Stimulated activated CD4-positive, alpha-beta T cell treated with anti-CD3 and anti-CD28 coated beads, Interleukin-12 subunit alpha, Interleukin-12 subunit beta, amount 100 ng/mL, for 4 hours (primary cell): ENCODE data around the gene CD82.
A peak's percentile ranks its signal among the peaks of the same experiment; 100 is the strongest.
"Not testable (repeated sequence)": the region's sequence is repeated elsewhere in the genome, so short reads cannot be mapped to it uniquely, and the experiment has no call there.

Experiments used
- DNase-seq: peaks from one replicate; pipeline ENCODE4 v3.0.0-alpha.2; 2020

Gene CD82

DNA sequence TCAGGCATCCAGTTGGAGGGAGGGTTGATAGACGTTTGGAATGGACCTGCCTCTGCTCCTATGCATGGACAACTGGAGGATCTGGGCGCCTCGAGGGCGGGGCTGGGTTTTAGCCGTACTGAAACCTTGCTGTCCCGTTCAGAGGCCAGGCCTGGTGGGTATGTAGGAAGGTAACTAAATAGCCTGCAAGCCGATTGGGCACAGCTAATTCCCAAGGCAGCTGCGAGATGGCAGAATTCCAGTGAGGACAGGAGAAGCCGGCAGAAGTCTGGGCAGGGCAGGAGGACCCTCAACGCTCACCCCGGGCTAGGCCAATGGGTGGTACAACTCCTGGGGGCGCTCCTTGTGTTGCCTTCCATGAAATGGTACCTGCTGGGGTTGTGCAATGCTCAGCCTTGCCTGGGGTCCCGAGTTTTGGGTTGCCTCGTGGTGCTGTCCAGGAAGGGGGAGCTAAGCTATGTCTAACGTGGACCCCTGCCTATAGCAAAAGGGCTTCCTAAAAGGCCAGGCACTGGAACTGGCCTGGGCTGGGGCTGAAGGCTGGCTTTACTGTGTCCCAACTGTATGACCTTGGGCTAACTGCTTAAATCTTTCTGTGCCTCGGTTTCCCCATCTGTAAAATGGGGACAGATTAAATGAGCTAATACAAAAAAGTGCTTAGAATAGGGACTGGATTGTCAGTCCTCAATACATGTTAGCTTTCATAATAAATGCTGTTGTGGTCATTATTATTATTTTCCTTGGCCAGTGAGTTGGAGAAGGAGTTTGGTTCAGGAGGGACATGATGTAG, 30.1 kb upstream of the CD82 start:
- DNase-seq, result no peak

DNA sequence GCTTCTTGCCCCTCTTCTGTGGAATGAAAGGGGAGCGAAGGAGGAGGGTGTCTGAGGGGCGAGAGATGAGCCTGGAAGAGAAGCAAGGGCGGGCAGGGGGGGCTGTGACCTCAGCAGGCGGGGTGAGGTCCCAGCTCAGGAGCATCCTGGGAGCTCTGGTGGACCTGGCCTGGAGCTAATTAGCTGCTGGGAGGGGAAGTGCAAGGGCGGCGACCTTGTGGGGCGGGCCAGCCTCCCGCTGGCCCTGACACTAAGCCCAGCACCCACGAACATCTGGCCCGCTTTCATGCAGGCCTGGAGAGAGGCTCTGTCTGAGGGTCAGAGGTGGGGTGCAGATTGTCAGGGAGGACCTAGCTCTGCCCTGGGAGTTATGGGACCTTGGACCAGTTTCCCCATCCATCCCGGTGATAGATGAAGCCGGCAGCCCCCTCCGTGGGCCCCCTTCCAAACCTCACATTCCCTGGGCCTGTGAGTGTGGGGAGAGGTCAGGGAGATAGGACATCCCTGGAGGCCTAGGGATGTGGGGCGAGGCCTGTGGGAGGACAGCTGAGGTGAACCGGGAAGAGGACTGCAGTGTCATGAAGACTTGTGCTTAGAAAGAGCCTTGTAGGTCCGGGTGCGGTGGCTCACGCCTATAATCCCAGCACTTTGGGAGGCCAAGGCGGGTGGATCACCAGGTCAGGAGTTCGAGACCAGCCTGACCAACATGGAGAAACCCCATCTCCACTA, 28.5 kb upstream of the CD82 start:
- DNase-seq, result no peak

DNA sequence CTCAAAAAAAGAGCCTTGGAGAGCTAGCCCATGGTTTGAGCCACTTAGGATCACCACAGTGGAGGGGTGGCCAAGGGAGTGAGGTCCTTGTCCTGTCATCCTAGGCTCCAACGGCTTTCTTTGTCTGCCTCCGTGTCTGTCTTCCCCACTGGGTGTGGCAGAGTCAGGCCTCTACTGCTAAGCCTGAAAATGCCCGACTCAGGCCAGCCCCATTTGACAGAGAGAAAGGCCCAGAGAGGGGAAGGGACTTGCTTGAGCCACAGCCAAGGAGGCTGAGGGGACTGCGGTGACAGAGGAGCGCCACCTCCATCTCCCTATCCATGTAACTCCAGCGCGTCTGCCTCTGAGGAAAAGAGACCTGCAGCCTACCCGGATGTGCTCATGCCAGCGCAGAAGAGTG, 27.8 kb upstream of the CD82 start:
- DNase-seq, result no peak

DNA sequence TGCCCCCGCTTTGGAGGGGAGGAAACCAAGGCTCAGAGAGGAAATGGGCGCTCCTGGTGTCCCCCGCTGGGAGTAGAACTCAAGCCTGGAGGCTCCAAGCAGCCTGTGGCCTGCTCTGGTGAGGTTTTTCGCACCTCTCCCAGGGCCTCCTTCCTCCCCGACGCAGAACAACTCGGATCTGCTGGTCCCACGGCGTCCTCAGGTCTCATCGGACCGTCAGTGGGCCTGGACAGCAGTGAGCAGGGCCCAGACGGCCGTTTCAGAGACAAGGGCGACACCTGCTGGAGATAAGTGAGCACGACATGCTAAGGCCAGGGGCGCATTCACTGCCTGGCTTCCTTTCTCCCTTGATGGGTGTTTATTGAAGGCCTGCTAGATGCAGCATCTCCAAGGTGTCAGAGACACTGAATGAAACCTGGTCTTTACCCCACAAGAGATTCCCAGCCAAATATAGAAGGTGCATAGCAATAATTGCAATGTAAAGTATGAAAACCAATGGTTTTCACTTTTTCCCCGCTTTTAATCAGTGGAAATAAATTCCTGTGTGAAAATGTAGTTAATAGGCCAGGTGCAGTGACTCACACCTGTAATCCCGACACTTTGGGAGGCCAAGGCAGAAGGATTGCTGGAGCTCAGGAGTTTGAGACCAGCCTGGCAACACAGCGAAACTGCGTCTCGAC, 26.9 kb upstream of the CD82 start:
- DNase-seq, result peak; percentile 68

DNA sequence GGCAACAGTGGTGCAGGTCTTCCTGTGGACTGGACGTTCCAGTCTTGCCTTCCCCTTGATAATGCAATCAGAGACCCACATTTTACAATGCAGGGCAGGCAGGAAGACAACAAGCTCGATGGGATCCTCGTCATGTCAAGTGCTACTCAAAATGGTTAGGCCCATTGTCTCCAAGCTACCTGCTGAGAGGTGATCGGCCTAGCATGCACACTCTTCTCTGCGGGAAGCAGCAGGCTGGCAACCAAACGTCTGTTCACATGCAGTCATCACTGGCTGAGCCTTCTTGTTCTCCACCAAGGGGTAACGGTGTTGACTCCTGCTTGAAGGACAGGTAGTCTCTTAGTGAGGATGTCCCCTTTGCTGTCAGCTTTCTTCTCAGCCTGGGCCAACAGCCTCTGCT, 25.5 kb upstream of the CD82 start:
- no peak for DNase-seq

DNA sequence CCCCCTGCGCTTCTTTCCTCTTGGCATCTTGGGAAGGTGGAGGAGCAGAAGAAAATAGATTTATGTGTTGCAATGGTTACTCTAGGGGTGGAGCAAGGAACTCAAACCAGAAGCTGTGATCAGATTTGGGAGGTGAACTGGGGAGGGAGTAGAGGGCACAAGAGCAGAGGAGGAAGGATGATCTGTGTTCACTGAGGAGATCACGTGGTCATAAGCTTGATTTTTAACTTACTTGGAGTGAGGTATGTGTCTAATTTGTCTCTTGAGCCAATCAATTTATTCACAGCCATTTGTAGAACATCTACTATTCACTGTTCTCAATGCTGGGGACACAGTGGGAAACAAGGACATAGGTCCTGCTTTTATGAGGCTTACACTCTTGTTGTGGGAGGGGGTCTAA, 24.8 kb upstream of the CD82 start:
- no peak for DNase-seq

DNA sequence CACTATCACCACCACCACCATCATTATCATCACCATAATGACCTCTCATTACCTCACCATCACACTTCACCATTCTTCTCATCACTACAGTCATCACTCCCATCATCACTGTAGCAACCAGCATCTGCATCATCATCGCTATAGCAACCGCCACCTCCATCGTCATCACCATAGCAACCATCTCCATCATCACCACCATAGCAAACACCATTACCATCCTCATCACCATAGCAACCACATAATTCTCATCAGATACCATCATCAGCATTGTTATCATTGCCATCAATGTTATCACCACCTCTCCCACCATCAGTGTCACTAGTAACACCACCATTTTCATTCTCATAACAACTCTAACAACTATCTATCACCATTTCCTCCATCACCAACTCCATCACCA, 23.1 kb upstream of the CD82 start:
- DNase-seq, result no peak

DNA sequence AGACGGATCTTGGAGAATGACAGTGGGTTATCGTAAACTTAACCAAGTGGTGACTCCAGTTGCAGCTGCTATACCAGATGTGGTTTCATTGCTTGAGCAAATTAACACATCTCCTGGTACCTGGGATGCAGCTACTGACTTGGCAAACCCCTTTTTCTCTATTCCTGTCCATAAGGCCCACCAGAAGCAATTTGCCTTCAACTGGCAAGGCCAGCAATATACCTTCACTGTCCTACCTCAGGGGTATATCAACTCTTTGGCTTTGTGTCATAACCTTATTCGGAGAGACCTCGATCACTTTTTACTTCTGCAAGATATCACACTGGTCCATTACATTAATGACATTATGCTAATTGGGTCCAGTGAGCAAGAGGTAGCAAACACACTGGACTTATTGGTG, 18.5 kb upstream of the CD82 start:
- DNase-seq, result not testable (repeated sequence)

DNA sequence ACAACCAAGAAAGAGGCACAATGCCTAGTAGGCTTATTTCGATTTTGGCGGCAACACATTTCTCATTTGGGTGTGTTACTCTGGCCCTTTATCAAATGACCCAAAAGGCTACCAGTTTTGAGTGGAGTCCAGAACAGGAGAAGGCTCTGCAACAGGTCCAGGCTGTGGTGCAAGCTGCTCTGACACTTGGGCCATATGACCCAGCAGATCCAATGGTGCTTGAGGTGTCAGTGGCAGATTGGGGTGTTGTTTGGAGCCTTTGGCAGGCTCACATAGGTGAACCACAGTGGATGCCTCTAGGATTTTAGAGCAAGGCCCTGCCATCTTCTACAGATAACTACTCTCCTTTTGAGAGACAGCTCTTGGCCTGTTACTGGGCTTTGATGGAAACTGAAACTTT, 17.9 kb upstream of the CD82 start:
- not testable (repeated sequence) for DNase-seq

DNA sequence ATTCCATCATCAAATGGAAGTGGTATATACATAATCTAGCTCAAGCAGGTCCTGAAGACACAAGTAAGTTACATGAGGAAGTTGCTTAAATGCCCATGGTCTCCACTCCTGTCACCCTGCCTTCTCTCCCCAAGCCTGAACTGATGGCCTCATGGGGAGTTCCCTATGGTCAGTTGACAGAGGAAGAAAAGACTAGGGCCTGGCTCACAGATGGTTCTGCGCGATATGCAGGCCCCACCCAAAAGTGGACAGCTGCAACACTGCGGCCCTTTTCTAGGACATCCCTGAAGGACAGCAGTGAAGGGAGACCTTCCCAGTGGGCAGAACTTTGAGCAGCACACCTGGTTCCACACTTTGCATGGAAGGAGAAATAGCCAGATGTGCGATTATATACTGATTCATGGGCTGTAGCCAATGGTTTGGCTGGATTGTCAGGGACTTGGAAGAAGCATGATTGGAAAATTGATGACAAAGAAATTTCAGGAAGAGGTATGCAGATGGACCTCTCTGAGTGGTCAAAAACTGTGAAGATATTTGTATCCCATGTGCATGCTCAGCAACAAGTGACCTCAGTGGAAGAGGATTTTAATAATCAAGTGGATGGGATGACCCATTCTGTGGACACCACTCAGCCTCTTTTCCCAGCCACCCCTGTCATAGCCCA, 17.3 kb upstream of the CD82 start:
- no peak for DNase-seq

DNA sequence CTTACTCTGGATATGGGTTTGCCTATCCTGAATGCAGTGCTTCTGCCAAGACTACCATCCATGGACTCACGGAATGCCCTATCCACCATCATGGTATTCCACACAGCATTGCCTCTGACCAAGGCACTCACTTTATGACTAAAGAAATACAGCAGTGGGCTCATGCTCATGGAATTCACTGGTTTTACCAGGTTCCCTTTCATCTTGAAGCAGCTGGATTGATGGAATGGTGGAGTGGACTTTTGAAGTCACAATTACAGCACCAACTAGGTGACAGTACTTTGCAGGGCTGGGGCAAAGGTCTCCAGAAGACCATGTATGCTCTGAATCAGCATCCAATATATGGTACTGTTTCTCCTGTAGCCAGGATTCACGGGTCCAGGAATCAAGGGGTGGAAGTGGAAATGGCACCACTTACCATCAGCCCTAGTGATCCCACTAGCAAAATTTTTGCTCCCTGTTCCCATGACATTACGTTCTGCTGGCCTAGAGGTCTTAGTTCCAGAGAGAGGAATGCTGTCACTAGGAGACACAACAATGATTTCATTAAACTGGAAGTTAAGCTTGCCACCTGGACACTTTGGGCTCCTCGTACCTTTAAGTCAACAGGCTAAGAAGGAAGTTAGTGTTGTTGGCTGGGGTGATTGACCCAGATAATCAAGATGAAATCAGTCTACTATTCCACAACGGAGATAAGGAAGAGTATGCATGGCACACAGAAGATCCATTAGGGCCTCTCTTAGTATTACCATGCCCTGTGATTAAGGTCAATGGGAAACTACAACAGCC, 16.3 kb upstream of the CD82 start:
- not testable (repeated sequence) for DNase-seq

DNA sequence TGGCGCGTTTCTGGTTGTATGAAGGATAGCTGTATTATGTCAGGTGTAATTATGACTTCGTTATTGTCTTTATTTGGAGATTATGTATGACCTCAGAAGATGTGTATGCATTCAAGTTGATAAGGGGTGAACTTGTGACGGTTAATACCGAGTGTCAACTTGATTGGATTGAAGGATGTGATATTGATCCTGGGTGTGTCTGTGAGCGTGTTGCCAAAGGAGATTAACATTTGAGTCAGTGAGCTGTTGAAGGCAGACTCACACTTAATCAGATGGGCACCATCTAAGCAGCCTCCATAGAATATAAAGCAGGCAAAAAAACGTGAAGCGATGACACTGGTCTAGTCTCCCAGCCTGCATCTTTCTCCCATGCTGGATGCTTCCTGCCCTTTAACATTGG, 15.3 kb upstream of the CD82 start:
- DNase-seq, result no peak

DNA sequence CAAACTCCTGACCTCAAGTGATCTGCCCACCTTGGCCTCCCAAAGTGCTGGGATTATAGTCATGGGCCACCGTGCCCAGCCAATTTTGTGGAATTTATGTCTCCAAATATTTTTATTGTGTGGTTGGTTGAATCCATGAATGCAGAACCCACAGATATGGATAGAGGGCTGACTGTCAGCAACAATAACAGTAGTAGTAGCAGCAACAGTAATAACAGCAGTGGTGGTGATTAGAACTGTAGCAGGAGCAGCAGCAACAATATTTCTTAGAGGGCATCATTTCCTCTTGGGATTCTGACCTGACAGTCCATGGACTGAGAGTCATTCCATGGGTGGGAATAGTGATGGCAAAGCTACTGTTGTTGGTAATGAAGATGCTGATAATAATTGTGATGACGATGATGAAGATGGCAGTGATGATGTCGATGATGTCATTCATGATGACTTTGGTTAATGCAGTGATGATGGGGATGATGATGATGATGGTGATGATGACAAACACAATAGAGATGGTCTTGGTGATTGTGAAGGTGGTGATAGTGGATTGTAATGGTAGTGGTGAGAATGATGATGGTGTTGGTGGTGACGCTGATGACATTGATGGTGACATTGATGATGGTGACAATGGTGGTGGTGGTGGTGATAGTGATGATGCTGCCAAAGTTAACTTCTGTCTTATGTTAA, 13.9 kb upstream of the CD82 start:
- no peak for DNase-seq

DNA sequence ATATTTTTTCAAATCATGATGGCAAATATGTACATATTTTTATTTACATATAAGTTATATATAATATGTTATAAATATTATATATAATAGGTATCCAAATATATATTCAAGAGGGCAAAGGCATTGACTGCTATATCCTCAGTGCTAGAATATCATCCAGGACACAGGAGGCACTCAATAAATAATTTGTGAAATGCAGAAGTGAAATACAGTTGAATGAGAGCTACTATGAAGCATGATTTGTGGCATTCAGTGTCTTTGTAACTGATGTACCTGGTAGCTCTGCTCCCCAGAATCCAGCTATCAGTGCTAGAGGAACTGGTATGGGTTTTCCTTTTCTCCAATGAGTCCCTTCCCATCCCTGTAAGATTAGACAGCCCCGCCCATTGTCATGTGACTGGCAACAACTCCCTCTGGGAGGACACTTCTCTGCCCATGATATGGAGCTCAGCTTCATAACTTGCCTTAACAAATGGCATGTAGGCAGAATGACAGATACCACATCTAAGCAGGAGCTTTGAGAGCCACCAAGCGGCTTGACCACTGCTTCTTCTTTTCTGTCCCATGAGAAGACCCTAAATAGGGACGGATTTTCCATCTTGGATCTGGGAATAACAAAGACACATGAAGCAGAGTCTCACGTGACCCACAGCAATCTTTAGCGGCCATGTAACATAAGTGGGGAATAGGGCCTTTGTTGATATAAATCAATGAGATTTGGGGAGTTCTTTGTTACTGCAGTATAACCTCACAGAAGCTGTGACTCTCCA, 10.2 kb upstream of the CD82 start:
- DNase-seq, result no peak

DNA sequence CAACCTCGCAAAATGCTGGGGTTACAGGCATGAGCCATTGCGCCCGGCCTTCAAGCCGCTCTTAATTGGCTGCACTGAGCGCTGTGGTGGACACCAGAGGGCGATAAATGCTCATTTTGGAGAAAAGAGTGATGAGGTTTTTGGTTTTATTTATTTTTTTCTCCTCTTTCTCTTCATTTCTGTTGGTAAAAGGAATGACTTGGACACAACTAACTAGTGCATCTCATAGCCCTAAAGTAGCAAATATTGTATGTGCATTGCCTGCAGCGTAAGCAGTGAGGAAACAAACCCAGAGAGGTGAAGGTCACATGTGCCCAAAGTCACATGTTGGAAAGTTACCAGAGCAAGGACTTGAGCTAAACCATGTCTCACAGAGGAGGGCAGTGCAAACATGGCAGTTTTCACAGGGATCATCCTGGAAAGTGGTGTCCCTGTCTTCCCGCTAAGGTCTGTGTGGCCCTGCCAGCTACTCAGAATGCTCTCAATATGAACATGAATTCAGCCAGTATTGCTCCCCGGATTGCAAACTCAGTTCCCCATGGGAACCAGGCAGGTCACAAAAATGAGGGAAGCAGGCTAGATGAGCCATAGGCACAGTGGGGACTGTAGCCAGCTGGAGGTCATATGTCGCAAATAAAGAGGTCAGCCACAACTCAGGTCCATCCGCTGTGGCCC, 8.6 kb upstream of the CD82 start:
- peak; percentile 65 for DNase-seq

DNA sequence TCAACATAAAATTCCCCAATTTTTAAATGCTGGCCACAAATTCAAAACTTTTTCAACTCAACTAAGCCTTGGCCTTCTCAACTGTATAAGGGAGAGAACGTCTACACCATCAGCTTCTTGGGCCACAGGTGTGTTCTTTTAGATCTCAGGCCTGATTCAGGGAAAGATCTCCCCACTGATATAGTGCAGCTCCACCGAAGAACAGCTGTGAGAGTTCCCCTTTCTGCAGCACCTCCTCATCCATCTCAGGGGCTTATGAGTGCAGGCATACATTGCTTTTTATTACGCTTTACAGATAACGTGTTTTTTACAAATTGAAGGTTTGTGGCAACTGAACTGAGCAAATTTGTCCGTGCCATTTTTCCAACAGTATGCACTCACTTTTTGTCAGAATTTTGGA, 8.0 kb upstream of the CD82 start:
- no peak for DNase-seq

DNA sequence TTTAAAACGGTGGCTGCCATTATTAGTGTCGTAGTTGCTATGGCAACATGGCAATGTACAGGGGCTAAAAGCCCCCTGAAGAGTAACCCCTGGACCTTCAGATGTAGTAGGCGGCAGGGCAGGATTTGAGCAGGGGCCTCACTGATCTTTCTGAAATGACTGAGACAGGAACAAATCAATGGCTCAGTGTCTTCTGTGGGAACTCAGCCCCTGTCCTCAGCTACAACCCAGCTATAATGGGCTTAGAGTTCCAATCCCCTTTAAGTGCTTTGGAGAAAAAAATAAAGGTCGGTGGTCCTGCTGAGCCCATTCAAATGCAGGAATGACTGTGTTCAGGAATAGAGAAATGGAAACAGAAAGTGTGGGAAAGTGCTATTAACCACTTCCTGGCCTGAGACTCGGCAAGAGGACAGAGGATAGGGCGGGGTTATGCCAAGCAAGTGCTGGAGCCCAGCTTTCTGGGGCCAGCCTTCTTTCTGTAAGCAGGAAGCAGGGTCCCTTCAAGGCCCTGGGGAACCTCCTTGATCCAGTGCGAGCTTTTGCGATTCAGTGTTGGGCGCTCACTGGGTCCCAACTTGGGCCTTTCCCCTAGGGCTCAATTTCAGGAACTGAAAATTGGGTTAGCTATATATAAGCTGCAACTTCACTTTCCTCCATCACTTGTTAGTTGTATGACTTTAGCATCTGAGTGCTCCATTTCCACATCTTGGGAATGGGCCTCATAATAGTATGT, 6.1 kb upstream of the CD82 start:
- DNase-seq, result no peak

DNA sequence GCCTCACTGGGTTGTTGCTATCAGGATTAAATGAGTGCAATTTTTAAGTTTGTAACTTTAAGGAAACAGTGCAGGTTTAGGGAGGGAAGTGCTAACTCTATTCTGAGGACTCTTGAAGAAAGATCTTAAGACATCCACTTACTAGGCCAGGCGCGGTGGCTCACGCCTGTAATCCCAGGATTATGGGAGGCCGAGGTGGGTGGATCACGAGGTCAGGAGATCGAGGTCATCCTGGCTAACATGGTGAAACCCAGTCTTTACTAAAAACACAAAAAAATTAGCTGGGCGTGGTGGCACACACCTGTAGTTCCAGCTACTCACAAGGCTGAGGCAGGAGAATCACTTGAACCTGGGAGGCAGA, 5.5 kb upstream of the CD82 start:
- DNase-seq, result not testable (repeated sequence)

DNA sequence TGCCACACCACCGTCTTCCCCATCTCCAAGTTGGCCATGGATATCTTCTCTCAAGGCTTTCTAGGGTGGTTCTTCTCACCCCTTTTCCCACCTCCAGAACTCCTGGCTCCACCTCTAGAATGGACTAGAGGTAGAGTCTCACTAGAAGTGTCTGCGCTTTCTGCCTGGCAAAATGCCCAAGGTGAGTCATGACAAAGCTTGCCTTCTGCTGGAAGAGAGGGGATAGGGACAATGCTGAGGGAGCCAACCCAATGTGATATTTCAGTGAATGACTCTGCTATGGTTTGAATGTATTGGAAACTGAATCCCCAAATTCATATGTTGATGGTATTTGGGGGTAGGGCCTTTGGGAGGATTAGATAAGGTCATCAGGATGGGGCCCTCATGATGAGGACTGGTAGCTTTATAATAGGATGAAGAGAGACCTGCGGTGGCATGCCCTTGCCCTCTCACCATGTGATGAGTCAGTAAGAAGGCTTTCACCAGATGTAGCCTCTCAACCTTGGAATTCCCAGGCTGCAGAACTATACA, 4.1 kb upstream of the CD82 start:
- DNase-seq, result no peak
